HepG2 (cell line): Measurements from ENCODE around the gene FGF10. TPM values are rescaled to one million over a fixed set of nuclear protein-coding genes. Genes with fewer than 3 reads are reported as not detected.

Experiments used
- ATAC-seq: fragments of 200-7000 bp; cut with Tn5 transposase; 3 replicates; pipeline ENCODE4 v1.9.1; 2020; ENCODE audit warnings: mild to moderate bottlenecking, moderate library complexity
- BruUV-seq: library from RNA; stranded (reverse); fragments of 400-500 nt; replicated peaks from 2 replicates; lab custom pipeline; 2021; lab: Mats Ljungman, UMichigan
- CTCF ChIA-PET: fragments of 300-600 bp; formaldehyde crosslinking; extraction: SDS; loops from one replicate; lab custom pipeline; 2021; ENCODE audit warnings: low total read pairs, inconsistent platforms, low intra/inter-chr PET ratio; lab: Yijun Ruan, JAX
- POLR2A ChIA-PET: fragments of 350-600 bp; sonication (Branson Sonifier 250); formaldehyde crosslinking; loops from one replicate; lab custom pipeline; 2020; ENCODE audit warnings: antibody characterized with exemption, inconsistent platforms; lab: Yijun Ruan, JAX
- DNase-seq: peaks from one replicate; pipeline ENCODE4 v3.0.0-alpha.2; 2015; ENCODE audit warnings: low spot score
- FAIRE-seq: peaks from 3 replicates; lab custom pipeline; 2011; peaks lifted over from hg19 to GRCh38; lab: Jason Lieb, UNC
- H2AFZ ChIP-seq: one replicate; pipeline ENCODE4 v1.6.1; 2011; ENCODE audit warnings: low read length, inconsistent platforms
- H3K27ac ChIP-seq: fragments of 300-600 bp; 3 replicates; pipeline ENCODE4 v1.8.0; 2011; ENCODE audit warnings: mixed run types, mild to moderate bottlenecking, mixed read lengths, low read length, inconsistent platforms; ENCODE audit not compliant: insufficient read depth; ENCODE audit errors: extremely low read length
- H3K27me3 ChIP-seq, 2 experiments: fragments of 200-600 bp in 1 of 2; 2 replicates in 1 of 2; 3 replicates in 1 of 2; pipeline versions ENCODE4 v1.6.0 to v1.8.0; 2011; ENCODE audit warnings: low read length in 2 of 2, mild to moderate bottlenecking in 2 of 2, moderate library complexity in 2 of 2, inconsistent platforms in 1 of 2; ENCODE audit not compliant: insufficient read depth in 2 of 2, control insufficient read depth in 1 of 2
- H3K36me3 ChIP-seq, 2 experiments: fragments of 200-600 bp in 1 of 2; replicated peaks in 1 of 2; 2 replicates in 1 of 2; 3 replicates in 1 of 2; pipeline versions ENCODE4 v1.5.1 to v1.8.0; 2011; ENCODE audit warnings: low read length in 2 of 2, inconsistent platforms in 1 of 2; ENCODE audit not compliant: insufficient read depth in 2 of 2, control insufficient read depth in 1 of 2
- H3K4me1 ChIP-seq: 2 replicates; pipeline ENCODE4 v1.5.1; 2012; ENCODE audit warnings: low read length, inconsistent platforms; ENCODE audit not compliant: insufficient read depth
- H3K4me2 ChIP-seq: 2 replicates; pipeline ENCODE4 v1.6.0; 2011; ENCODE audit warnings: low read depth, low read length, inconsistent platforms
- H3K4me3 ChIP-seq, 3 experiments: fragments of 200-600 bp in 1 of 3; sonication (generic), shearing (Covaris generic) in 1 of 3; replicated peaks in 1 of 3; 2 replicates each; pipeline ENCODE4 v1.5.1; 2011 to 2016; ENCODE audit warnings: low read length in 3 of 3, inconsistent platforms in 2 of 3, low read depth in 2 of 3, mild to moderate bottlenecking in 2 of 3, control low read depth in 1 of 3, mixed read lengths in 1 of 3; ENCODE audit not compliant: insufficient read depth in 1 of 3
- H3K79me2 ChIP-seq: one replicate; pipeline ENCODE4 v1.6.1; 2011; ENCODE audit warnings: low read length, inconsistent platforms; ENCODE audit not compliant: insufficient read depth
- H3K9ac ChIP-seq: 2 replicates; pipeline ENCODE4 v1.6.0; 2011; ENCODE audit warnings: mild to moderate bottlenecking, low read depth, low read length, inconsistent platforms; ENCODE audit not compliant: insufficient read depth
- H3K9me3 ChIP-seq: 2 replicates; pipeline ENCODE4 v1.5.1; 2012; ENCODE audit warnings: mild to moderate bottlenecking, low read length
- H4K20me1 ChIP-seq: 2 replicates; pipeline ENCODE4 v1.6.0; 2011; ENCODE audit warnings: inconsistent platforms, mild to moderate bottlenecking, low read length, moderate library complexity; ENCODE audit not compliant: insufficient read depth
- DZIP1 ChIP-seq: sonication (generic); formaldehyde crosslinking; IDR thresholded peaks from 2 replicates; pipeline ENCODE4 v1.5.0; 2020; ENCODE audit warnings: mild to moderate bottlenecking, missing genetic modification reagents
- ELF1 ChIP-seq: sonication (generic); formaldehyde crosslinking; IDR thresholded peaks from 2 replicates; pipeline ENCODE4 v1.4.0; 2020; ENCODE audit warnings: missing genetic modification reagents
- NCOA5 ChIP-seq: sonication (generic); formaldehyde crosslinking; IDR thresholded peaks from 2 replicates; pipeline ENCODE4 v1.4.0; 2020; ENCODE audit warnings: missing genetic modification reagents
- SCMH1 ChIP-seq: sonication (generic); formaldehyde crosslinking; IDR thresholded peaks from 2 replicates; pipeline ENCODE4 v1.9.0; 2021; ENCODE audit warnings: missing genetic modification reagents, mild to moderate bottlenecking, borderline replicate concordance
- SMAD9 ChIP-seq: sonication (generic); formaldehyde crosslinking; IDR thresholded peaks from 2 replicates; pipeline ENCODE4 v1.5.1; 2020; ENCODE audit warnings: mild to moderate bottlenecking, missing genetic modification reagents
- ZNF33A ChIP-seq: sonication (generic); formaldehyde crosslinking; IDR thresholded peaks from 2 replicates; pipeline ENCODE4 v1.5.1; 2020; ENCODE audit warnings: missing genetic modification reagents, mild to moderate bottlenecking, moderate library complexity, borderline replicate concordance
- ZNF382 ChIP-seq: sonication (generic); formaldehyde crosslinking; IDR thresholded peaks from 2 replicates; pipeline ENCODE4 v1.5.0; 2020; ENCODE audit warnings: missing genetic modification reagents, mild to moderate bottlenecking, borderline replicate concordance
- ZNF777 ChIP-seq: sonication (generic); formaldehyde crosslinking; IDR thresholded peaks from 2 replicates; pipeline ENCODE4 v1.4.0; 2020; ENCODE audit warnings: missing genetic modification reagents
- ZSCAN9 ChIP-seq: IDR thresholded peaks from 2 replicates; pipeline ENCODE4 v1.6.1; 2016; ENCODE audit warnings: borderline replicate concordance
- WGBS: methylation state at CpG from one replicate; pipeline ENCODE4 v1.1.6; 2017; ENCODE audit warnings: low lambda C conversion rate; 5-methylcytosine and 5-hydroxymethylcytosine counted together
- in situ Hi-C: cut with HindIII; loops from 2 replicates; pipeline ENCODE4 v1.10.0; 2017; ENCODE audit warnings: low pct_unique_long_range_greater_than_20kb; ENCODE audit not compliant: extremely low pct_ligation_motif_present
- intact Hi-C: fragments of 100-400 bp; cut with micrococcal nuclease; formaldehyde crosslinking; loops from one replicate; pipeline ENCODE4 v1.10.0; 2022; ENCODE audit not compliant: unreplicated experiment
- polyA plus RNA-seq, 8 experiments: library from polyadenylated mRNA; depleted of rRNA in 3 of 8; stranded (reverse) in 7 of 8; unstranded in 1 of 8; fragments of >200 nt; fragmentation: Illumina TruSeq in 4 of 8; extraction: Trizol in 4 of 8; gene quantifications; 2 replicates each; pipeline versions ENCODE4 v1.2.1 to v1.2.3, GENCODE V29; 2011 to 2016; ENCODE audit warnings: low read depth in 4 of 8, missing spikeins in 1 of 8, mixed read lengths in 1 of 8; ENCODE audit not compliant: insufficient read depth in 1 of 8
- total RNA-seq, 5 experiments: library from RNA; depleted of rRNA; stranded (reverse); fragments of >200 nt; fragmentation: Illumina TruSeq; extraction: Trizol; gene quantifications; 2 replicates each; pipeline ENCODE4 v1.2.3, GENCODE V29; 2016; ENCODE audit warnings: low read depth in 1 of 5
- TF ChIP-seq, protein P1 (sequence below): sonication (generic); formaldehyde crosslinking; IDR thresholded peaks from 2 replicates; pipeline ENCODE4 v1.5.0; 2020; ENCODE audit warnings: missing genetic modification reagents

Gene FGF10
- total and polyA plus RNA-seq, 2 of the 13 experiments (the other 11 are each of a cell fraction or from before 2014, with no cell fraction given) = not detected

DNA sequence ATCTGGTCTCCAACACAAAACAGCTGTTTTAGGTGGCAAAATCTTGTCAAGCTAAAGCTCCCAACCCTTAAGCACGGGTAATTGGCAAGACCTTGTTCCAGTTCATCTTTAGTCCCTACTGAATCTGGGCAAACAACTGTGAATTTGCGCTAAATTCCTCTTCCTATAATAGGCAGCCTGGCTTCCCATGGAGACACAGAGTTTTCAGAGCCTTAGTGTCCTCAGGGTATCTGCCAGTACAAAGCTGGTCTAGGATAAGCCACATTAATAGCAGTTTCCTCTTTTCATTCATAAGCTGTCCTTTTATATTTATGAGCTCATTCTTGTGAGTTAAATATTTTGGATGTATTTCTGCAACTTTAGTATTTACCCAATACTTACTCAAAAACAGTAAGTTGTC, 59.5 kb downstream of the FGF10 start:
- WGBS = 51% methylated on average over 2 of the region's 2 CpGs
- ATAC-seq = no peak
- no peak overlapping the region for H3K4me3 ChIP-seq
- H4K20me1 ChIP-seq = no peaks in the 10 kb centered on the region
- no peak overlapping the region for H3K9ac ChIP-seq
- TF ChIP-seq ZSCAN9 (CRISPR knock-in tag) = no peak
- no peak for TF ChIP-seq ELF1
- TF ChIP-seq, protein P1, sequence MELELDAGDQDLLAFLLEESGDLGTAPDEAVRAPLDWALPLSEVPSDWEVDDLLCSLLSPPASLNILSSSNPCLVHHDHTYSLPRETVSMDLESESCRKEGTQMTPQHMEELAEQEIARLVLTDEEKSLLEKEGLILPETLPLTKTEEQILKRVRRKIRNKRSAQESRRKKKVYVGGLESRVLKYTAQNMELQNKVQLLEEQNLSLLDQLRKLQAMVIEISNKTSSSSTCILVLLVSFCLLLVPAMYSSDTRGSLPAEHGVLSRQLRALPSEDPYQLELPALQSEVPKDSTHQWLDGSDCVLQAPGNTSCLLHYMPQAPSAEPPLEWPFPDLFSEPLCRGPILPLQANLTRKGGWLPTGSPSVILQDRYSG (CRISPR knock-in tag) = no peak
- TF ChIP-seq SCMH1 (CRISPR knock-in tag) = no peak
- TF ChIP-seq NCOA5 (CRISPR knock-in tag) = no peak
- TF ChIP-seq DZIP1 = no peak
- no peak for TF ChIP-seq ZNF33A (CRISPR knock-in tag)
- no peak for TF ChIP-seq ZNF382
- TF ChIP-seq SMAD9 (CRISPR knock-in tag) = no peak
- TF ChIP-seq ZNF777 (CRISPR knock-in tag) = no peak
- H3K9me3 ChIP-seq = no peaks in the 10 kb centered on the region
- no peak for DNase-seq
- no peaks in the 10 kb centered on the region for H3K36me3 ChIP-seq
- POLR2A ChIA-PET = no interaction called here
- no peaks in the 10 kb centered on the region for H3K27me3 ChIP-seq
- intact Hi-C loops (loop anchor here (10.0 kb wide), 1 partner anchor 385 kb away; no protein-coding TSS in a partner anchor), in situ Hi-C loops (loop anchor here (5.0 kb wide), 1 partner anchor 597 kb away; no protein-coding TSS in a partner anchor)
- H3K4me1 ChIP-seq = no peaks in the 10 kb centered on the region
- H3K4me2 ChIP-seq = no peak overlapping the region
- CTCF ChIA-PET = no interaction called here
- H3K27ac ChIP-seq = no peak overlapping the region
- no peaks in the 10 kb centered on the region for H3K79me2 ChIP-seq
- no TSS peak for BruUV-seq
- no peak for FAIRE-seq
- no peak overlapping the region for H2AFZ ChIP-seq
